Muscle of leg (tissue), 11 donors: Measurements from ENCODE around the gene UBALD1. TPM values are rescaled to one million over a fixed set of nuclear protein-coding genes. Genes with fewer than 3 reads are reported as not detected.

Experiments
- DNase-seq: peaks from one replicate; pipeline ENCODE4 v3.0.0; 2013
- H3K27ac ChIP-seq: one replicate; pipeline ENCODE4 v1.5.1; 2013; ENCODE audit warnings: mild to moderate bottlenecking, low read length, control low read depth
- H3K27me3 ChIP-seq: one replicate; pipeline ENCODE4 v1.6.1; 2013; ENCODE audit warnings: low read length; ENCODE audit not compliant: control insufficient read depth, insufficient read depth
- H3K36me3 ChIP-seq: one replicate; pipeline ENCODE4 v1.6.1; 2013; ENCODE audit warnings: low read length; ENCODE audit not compliant: control insufficient read depth, insufficient read depth
- H3K4me1 ChIP-seq: one replicate; pipeline ENCODE4 v1.6.1; 2013; ENCODE audit warnings: low read length; ENCODE audit not compliant: control insufficient read depth, insufficient read depth
- H3K4me3 ChIP-seq: one replicate; pipeline ENCODE4 v1.5.1; 2013; ENCODE audit warnings: low read length, control low read depth
- H3K9me3 ChIP-seq: replicated peaks from 2 replicates; pipeline ENCODE4 v1.6.1; 2013; ENCODE audit warnings: low read depth, low read length; ENCODE audit not compliant: control insufficient read depth
- WGBS: methylation state at CpG from one replicate; pipeline ENCODE4 v1.1.5; 2013; ENCODE audit warnings: missing lambda C conversion rate; ENCODE audit not compliant: insufficient coverage; 5-methylcytosine and 5-hydroxymethylcytosine counted together
- polyA plus RNA-seq, 8 donors: library from polyadenylated mRNA; unstranded; fragments of 120-200 nt; gene quantifications; one replicate each; pipeline versions ENCODE4 v1.2.1 to v1.2.3, GENCODE V29; 2013; ENCODE audit warnings: inconsistent platforms in 1 of 8, low replicate concordance in 1 of 8; ENCODE audit not compliant: insufficient read length in 8 of 8, insufficient read depth in 1 of 8
- total RNA-seq: library from RNA; stranded (reverse); fragments of 120-200 nt; gene quantifications from one replicate; pipeline ENCODE4 v1.2.4, GENCODE V29; 2013

The UBALD1 gene
- total and polyA plus RNA-seq, 9 donors = 7.4 to 24.5 (median 23.1) TPM

GRCh38 chr16:4570086-4570485 is 44.6 kb downstream of the UBALD1 start:
- no peaks in the 10 kb centered on the region for H3K9me3 ChIP-seq
- peaks cover 7% of the 10 kb centered on the region for H3K4me1 ChIP-seq
- H3K27ac ChIP-seq = no peak overlapping the region
- H3K36me3 ChIP-seq = no peaks in the 10 kb centered on the region
- WGBS = 100% methylated on average over 3 of the region's 6 CpGs
- no peaks in the 10 kb centered on the region for H3K27me3 ChIP-seq
- H3K4me3 ChIP-seq = no peak overlapping the region
- DNase-seq = no peak

GRCh38 chr16:4566144-4566543 is 48.5 kb downstream of the UBALD1 start:
- H3K9me3 ChIP-seq = no peaks in the 10 kb centered on the region
- H3K36me3 ChIP-seq = no peaks in the 10 kb centered on the region
- no CpG with 5 or more reads among the region's 3 CpGs for WGBS
- no peak overlapping the region for H3K27ac ChIP-seq
- no peak overlapping the region for H3K4me3 ChIP-seq
- peaks cover 4% of the 10 kb centered on the region for H3K4me1 ChIP-seq
- no peaks in the 10 kb centered on the region for H3K27me3 ChIP-seq
- DNase-seq = no peak

- no peak for DNase-seq
- 77% methylated on average over 12 of the region's 18 CpGs for WGBS
- no peak overlapping the region for H3K27ac ChIP-seq
- no peak overlapping the region for H3K4me3 ChIP-seq
- H3K4me1 ChIP-seq = peaks cover 4% of the 10 kb centered on the region
- H3K27me3 ChIP-seq = no peaks in the 10 kb centered on the region
- no peaks in the 10 kb centered on the region for H3K36me3 ChIP-seq
- no peaks in the 10 kb centered on the region for H3K9me3 ChIP-seq
Measured at GRCh38 chr16:4564661-4565267, 49.9 kb downstream of the UBALD1 start.

- Histone ChIP-seq H3K27me3 (no peaks in the 10 kb centered on the region), H3K4me3 (no peak overlapping the region), H3K27ac (no peak overlapping the region), H3K36me3 (no peaks in the 10 kb centered on the region), H3K4me1 (peaks cover 4% of the 10 kb centered on the region), H3K9me3 (no peaks in the 10 kb centered on the region)
- 43% methylated on average over 1 of the region's 9 CpGs for WGBS
- peak; percentile 50 for DNase-seq
Measured at GRCh38 chr16:4561596-4561995, 53.1 kb downstream of the UBALD1 start.

Other genes starting within 250 kb of the UBALD1 start
- 24.9 TPM for gene VASN, start 243.0 kb downstream of the UBALD1 start, total RNA-seq
- gene VASN, start 243.0 kb downstream of the UBALD1 start, polyA plus RNA-seq = 10 to 100 TPM in 6 of 8 donors, 1 to 10 TPM in 2; 8.6 to 33.5 (median 15.8) TPM
- gene CORO7, start 198.3 kb downstream of the UBALD1 start, total RNA-seq = 15.3 TPM
- gene CORO7, start 198.3 kb downstream of the UBALD1 start, polyA plus RNA-seq = 10 to 100 TPM; 20.4 to 31.4 (median 25.1) TPM
- gene DNAJA3, start 189.0 kb downstream of the UBALD1 start, total RNA-seq = 30.4 TPM
- gene DNAJA3, start 189.0 kb downstream of the UBALD1 start, polyA plus RNA-seq = 10 to 100 TPM; 23.8 to 33.5 (median 28.2) TPM
- 25.1 TPM for gene NMRAL1, start 140.3 kb downstream of the UBALD1 start, total RNA-seq
- 10 to 100 TPM; 13.1 to 24.0 (median 16.0) TPM for gene NMRAL1, start 140.3 kb downstream of the UBALD1 start, polyA plus RNA-seq
- 44.6 TPM for gene HMOX2, start 138.5 kb downstream of the UBALD1 start, total RNA-seq
- 10 to 100 TPM; 37.2 to 53.0 (median 47.8) TPM for gene HMOX2, start 138.5 kb downstream of the UBALD1 start, polyA plus RNA-seq
- gene CDIP1, start 76.1 kb downstream of the UBALD1 start, total RNA-seq = 16.3 TPM
- 10 to 100 TPM; 33.1 to 47.4 (median 38.2) TPM for gene CDIP1, start 76.1 kb downstream of the UBALD1 start, polyA plus RNA-seq
- gene C16orf96, start 58.5 kb downstream of the UBALD1 start, total RNA-seq = 0.53 TPM
- under 1 TPM; 0.29 to 0.91 (median 0.54) TPM for gene C16orf96, start 58.5 kb downstream of the UBALD1 start, polyA plus RNA-seq
- 15.9 TPM for gene MGRN1, start 9.9 kb upstream of the UBALD1 start, total RNA-seq
- gene MGRN1, start 9.9 kb upstream of the UBALD1 start, polyA plus RNA-seq = 10 to 100 TPM; 32.9 to 50.7 (median 37.9) TPM
- 26.0 TPM for gene NUDT16L1, start 78.7 kb upstream of the UBALD1 start, total RNA-seq
- gene NUDT16L1, start 78.7 kb upstream of the UBALD1 start, polyA plus RNA-seq = 10 to 100 TPM; 24.9 to 32.2 (median 28.2) TPM
- gene ANKS3, start 119.4 kb upstream of the UBALD1 start, total RNA-seq = 18.0 TPM
- gene ANKS3, start 119.4 kb upstream of the UBALD1 start, polyA plus RNA-seq = 10 to 100 TPM; 12.0 to 19.6 (median 16.0) TPM
- 0.66 TPM for gene DNAAF8, start 119.6 kb upstream of the UBALD1 start, total RNA-seq
- gene DNAAF8, start 119.6 kb upstream of the UBALD1 start, polyA plus RNA-seq = 1 to 10 TPM in 3 of 8 donors, under 1 TPM in 5; 0.46 to 1.4 (median 0.83) TPM
- gene ZNF500, start 152.3 kb upstream of the UBALD1 start, total RNA-seq = 10.4 TPM
- 10 to 100 TPM in 4 of 8 donors, 1 to 10 TPM in 4; 9.0 to 12.9 (median 9.9) TPM for gene ZNF500, start 152.3 kb upstream of the UBALD1 start, polyA plus RNA-seq
- not detected for gene SEPTIN12, start 173.5 kb upstream of the UBALD1 start, total RNA-seq
- under 1 TPM in 1 of 8 donors, not detected in 7; 0.30 TPM for gene SEPTIN12, start 173.5 kb upstream of the UBALD1 start, polyA plus RNA-seq
- not detected for gene SMIM22, start 180.5 kb upstream of the UBALD1 start, total RNA-seq
- gene SMIM22, start 180.5 kb upstream of the UBALD1 start, polyA plus RNA-seq = 1 to 10 TPM in 2 of 8 donors, under 1 TPM in 2, not detected in 4; 0.31 to 3.2 (median 0.94) TPM
- gene ROGDI, start 187.7 kb upstream of the UBALD1 start, total RNA-seq = 8.5 TPM
- 10 to 100 TPM; 12.8 to 17.0 (median 14.7) TPM for gene ROGDI, start 187.7 kb upstream of the UBALD1 start, polyA plus RNA-seq
- 29.8 TPM for gene GLYR1, start 232.4 kb upstream of the UBALD1 start, total RNA-seq
- 10 to 100 TPM; 49.8 to 57.1 (median 51.5) TPM for gene GLYR1, start 232.4 kb upstream of the UBALD1 start, polyA plus RNA-seq
- gene UBN1, start 232.6 kb upstream of the UBALD1 start, total RNA-seq = 9.9 TPM
- gene UBN1, start 232.6 kb upstream of the UBALD1 start, polyA plus RNA-seq = 10 to 100 TPM; 13.4 to 24.6 (median 19.5) TPM